WTC11 (cell line): Measurements from ENCODE around the gene OR6C75. TPM values are rescaled to one million over a fixed set of nuclear protein-coding genes. Genes with fewer than 3 reads are reported as not detected.

ENCODE experiments used
- ATAC-seq: fragments of 200-7000 bp; cut with Tn5 transposase; 2 replicates; pipeline ENCODE4 v1.10.0; 2021; ENCODE audit warnings: mild to moderate bottlenecking, moderate library complexity
- CTCF ChIA-PET: fragments of 300-600 bp; sonication (Branson Sonifier 250); formaldehyde crosslinking; loops from one replicate; lab custom pipeline; 2021; ENCODE audit warnings: antibody characterized with exemption; lab: Charles Lee
- POLR2A ChIA-PET: fragments of 350-600 bp; sonication (Branson Sonifier 250); formaldehyde crosslinking; loops from one replicate; lab custom pipeline; 2021; ENCODE audit warnings: antibody characterized with exemption; lab: Charles Lee
- DNase-seq: peaks from one replicate; pipeline ENCODE4 v3.0.0; 2021; ENCODE audit warnings: low spot score
- H3K27ac Mint-ChIP-seq: 2 replicates; pipeline ENCODE4 v1.8.0; 2021; ENCODE audit warnings: mixed read lengths
- H3K27me3 Mint-ChIP-seq: 2 replicates; pipeline ENCODE4 v1.8.0; 2021; ENCODE audit warnings: low read depth, mild to moderate bottlenecking, moderate library complexity, mixed read lengths
- H3K36me3 Mint-ChIP-seq: 2 replicates; pipeline ENCODE4 v1.8.0; 2021; ENCODE audit warnings: mixed read lengths
- H3K4me1 Mint-ChIP-seq: 2 replicates; pipeline ENCODE4 v1.8.0; 2022; ENCODE audit warnings: mixed read lengths
- H3K4me3 Mint-ChIP-seq: 2 replicates; pipeline ENCODE4 v1.8.0; 2021; ENCODE audit warnings: mild to moderate bottlenecking, moderate library complexity, mixed read lengths
- H3K9me3 Mint-ChIP-seq: 2 replicates; pipeline ENCODE4 v1.8.0; 2021; ENCODE audit warnings: mixed read lengths
- ELF4 ChIP-seq: sonication (generic); formaldehyde crosslinking; IDR thresholded peaks from 2 replicates; pipeline ENCODE4 v1.8.1; 2022; ENCODE audit warnings: low read depth, mild to moderate bottlenecking, moderate library complexity, missing genetic modification reagents
- EMX1 ChIP-seq: fragments of 250-450 bp; sonication (Bioruptor Pico); IDR thresholded peaks from 2 replicates; pipeline ENCODE4 v1.8.0; 2021; ENCODE audit warnings: mild to moderate bottlenecking
- FOXP1 ChIP-seq: sonication (generic); formaldehyde crosslinking; IDR thresholded peaks from 2 replicates; pipeline ENCODE4 v1.8.0; 2022; ENCODE audit warnings: missing genetic modification reagents, mild to moderate bottlenecking, moderate library complexity, borderline replicate concordance
- NFYB ChIP-seq: sonication (generic); formaldehyde crosslinking; conservative IDR thresholded peaks from 2 replicates; pipeline ENCODE4 v1.8.0; 2022; ENCODE audit warnings: low read depth, missing genetic modification reagents
- NR2C2 ChIP-seq: sonication (generic); formaldehyde crosslinking; IDR thresholded peaks from 2 replicates; pipeline ENCODE4 v1.8.0; 2022; ENCODE audit warnings: mild to moderate bottlenecking, missing genetic modification reagents
- PRDM15 ChIP-seq: sonication (generic); formaldehyde crosslinking; IDR thresholded peaks from 2 replicates; pipeline ENCODE4 v1.8.0; 2022; ENCODE audit warnings: missing genetic modification reagents
- RELA ChIP-seq: sonication (generic); formaldehyde crosslinking; IDR thresholded peaks from 2 replicates; pipeline ENCODE4 v1.8.1; 2022; ENCODE audit warnings: missing genetic modification reagents, mild to moderate bottlenecking, borderline replicate concordance
- USF2 ChIP-seq: sonication (generic); formaldehyde crosslinking; IDR thresholded peaks from 2 replicates; pipeline ENCODE4 v1.8.1; 2023; ENCODE audit warnings: mild to moderate bottlenecking, missing genetic modification reagents, moderate library complexity
- ZNF281 ChIP-seq: sonication (generic); formaldehyde crosslinking; IDR thresholded peaks from 2 replicates; pipeline ENCODE4 v1.8.0; 2023; ENCODE audit warnings: mild to moderate bottlenecking, missing genetic modification reagents
- ZNF396 ChIP-seq: fragments of 250-450 bp; sonication (Bioruptor Pico); IDR thresholded peaks from 2 replicates; pipeline ENCODE4 v1.8.0; 2021; ENCODE audit warnings: mild to moderate bottlenecking, moderate library complexity, borderline replicate concordance
- ZNF416 ChIP-seq: fragments of 250-450 bp; sonication (Bioruptor Pico); IDR thresholded peaks from 2 replicates; pipeline ENCODE4 v1.9.0; 2021; ENCODE audit warnings: mild to moderate bottlenecking, inconsistent platforms
- ZNF671 ChIP-seq: fragments of 250-450 bp; sonication (Bioruptor Pico); IDR thresholded peaks from 2 replicates; pipeline ENCODE4 v1.8.0; 2021; ENCODE audit warnings: mild to moderate bottlenecking
- total RNA-seq: library from RNA; stranded (reverse); gene quantifications from 3 replicates; pipeline ENCODE4 v1.2.3, GENCODE V29; 2021
- TF ChIP-seq, protein P1 (sequence below): sonication (generic); formaldehyde crosslinking; IDR thresholded peaks from 2 replicates; pipeline ENCODE4 v1.8.1; 2023; ENCODE audit warnings: mild to moderate bottlenecking, missing genetic modification reagents, moderate library complexity
- TF ChIP-seq, protein P2 (sequence below): sonication (generic); formaldehyde crosslinking; IDR thresholded peaks from 2 replicates; pipeline ENCODE4 v1.8.0; 2022; ENCODE audit warnings: mild to moderate bottlenecking, missing genetic modification reagents
- TF ChIP-seq, protein P3 (sequence below): sonication (generic); formaldehyde crosslinking; IDR thresholded peaks from 2 replicates; pipeline ENCODE4 v1.8.0; 2023; ENCODE audit warnings: missing genetic modification reagents, mild to moderate bottlenecking, borderline replicate concordance

OR6C75 gene
- total RNA-seq, 1 experiment from 2014 or later, result not detected

DNA sequence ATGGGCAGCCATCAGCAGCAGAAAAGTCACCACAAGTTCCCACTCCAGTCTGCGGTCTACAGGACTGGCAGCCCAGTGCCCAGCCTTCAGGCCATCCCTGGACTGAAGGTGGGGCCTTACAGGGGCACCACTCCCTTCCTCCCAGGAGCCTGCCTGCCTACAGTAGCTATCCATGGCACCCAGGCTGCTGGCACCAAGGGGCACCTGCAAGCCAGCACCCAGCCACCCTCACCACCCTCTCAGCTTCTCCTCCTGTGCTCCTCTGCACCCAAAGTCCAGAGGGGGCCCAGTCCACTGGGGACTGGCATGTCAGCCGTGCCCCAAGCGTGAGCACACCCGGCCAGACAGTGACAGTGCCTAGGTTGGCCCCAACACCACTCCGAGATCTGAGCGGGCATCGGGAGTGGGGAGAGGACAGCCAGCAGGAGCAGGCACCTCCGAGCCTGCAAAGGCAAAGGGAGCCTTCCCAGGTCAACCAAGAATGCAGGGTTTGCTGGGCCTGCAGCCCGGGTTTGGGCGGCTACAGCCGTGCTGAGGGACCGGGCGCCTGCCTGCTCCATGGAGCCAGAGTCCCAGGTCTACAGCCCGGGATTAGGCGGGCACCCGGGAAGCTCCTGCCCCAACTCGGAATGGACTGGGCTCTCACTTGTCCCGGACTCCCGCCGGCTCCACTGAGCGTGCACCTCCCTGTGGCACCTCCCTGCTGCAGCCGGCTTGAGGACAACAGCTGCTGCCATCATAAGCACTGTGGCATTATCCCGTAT, 29.4 kb downstream of the OR6C75 start:
- Mint-ChIP-seq H3K4me3 (no peak overlapping the region), H3K36me3 (no peaks in the 10 kb centered on the region), H3K9me3 (0 out of 2 replicates have a peak, but pooled peaks cover 3% of the 10 kb centered on the region), H3K4me1 (no peaks in the 10 kb centered on the region), H3K27me3 (no peaks in the 10 kb centered on the region), H3K27ac (no peak overlapping the region)
- DNase-seq, result no peak
- POLR2A ChIA-PET, result no interaction called here
- TF ChIP-seq NFYB (CRISPR knock-in tag) (no peak), RELA (CRISPR knock-in tag) (no peak), EMX1 (CRISPR knock-in tag) (no peak), ZNF671 (no peak), ZNF416 (CRISPR knock-in tag) (no peak)
- TF ChIP-seq, protein P1, sequence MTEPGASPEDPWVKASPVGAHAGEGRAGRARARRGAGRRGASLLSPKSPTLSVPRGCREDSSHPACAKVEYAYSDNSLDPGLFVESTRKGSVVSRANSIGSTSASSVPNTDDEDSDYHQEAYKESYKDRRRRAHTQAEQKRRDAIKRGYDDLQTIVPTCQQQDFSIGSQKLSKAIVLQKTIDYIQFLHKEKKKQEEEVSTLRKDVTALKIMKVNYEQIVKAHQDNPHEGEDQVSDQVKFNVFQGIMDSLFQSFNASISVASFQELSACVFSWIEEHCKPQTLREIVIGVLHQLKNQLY, result no peak
- CTCF ChIA-PET, result no interaction called here
- ATAC-seq, result peak; percentile 20; the same call in 1 of the 2 replicates

DNA sequence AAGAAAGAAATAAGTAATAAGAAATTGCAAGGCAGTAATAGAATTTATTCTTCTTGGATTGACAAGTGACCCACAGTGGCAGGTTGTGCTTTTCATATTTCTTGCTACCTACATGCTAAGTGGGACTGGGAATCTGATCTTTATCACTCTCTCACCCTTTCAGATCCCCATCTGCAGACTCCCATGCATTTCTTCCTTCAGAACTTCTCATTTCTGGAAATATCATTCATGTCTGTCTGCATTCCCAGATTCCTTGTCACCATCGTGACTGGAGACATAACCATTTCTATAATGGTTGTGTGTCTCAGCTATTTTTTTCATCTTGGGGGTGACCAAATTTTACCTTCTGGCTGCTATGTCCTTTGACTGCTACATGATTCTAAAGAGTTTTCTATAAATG, 33.6 kb downstream of the OR6C75 start:
- Mint-ChIP-seq H3K36me3 (no peaks in the 10 kb centered on the region), H3K27ac (no peak overlapping the region), H3K9me3 (peaks cover 5% of the 10 kb centered on the region; the same call in 1 of the 2 replicates), H3K4me1 (no peaks in the 10 kb centered on the region), H3K27me3 (no peaks in the 10 kb centered on the region), H3K4me3 (no peak overlapping the region)
- DNase-seq (no peak), ATAC-seq (no peak)
- no peak for TF ChIP-seq ELF4 (CRISPR knock-in tag)
- no peak for TF ChIP-seq ZNF396
- TF ChIP-seq FOXP1 (CRISPR knock-in tag), result no peak
- TF ChIP-seq NR2C2 (CRISPR knock-in tag), result no peak
- TF ChIP-seq, protein P2, sequence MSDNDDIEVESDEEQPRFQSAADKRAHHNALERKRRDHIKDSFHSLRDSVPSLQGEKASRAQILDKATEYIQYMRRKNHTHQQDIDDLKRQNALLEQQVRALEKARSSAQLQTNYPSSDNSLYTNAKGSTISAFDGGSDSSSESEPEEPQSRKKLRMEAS, result no peak
- no peak for TF ChIP-seq ZNF281 (CRISPR knock-in tag)
- no peak for TF ChIP-seq USF2
- ChIA-PET CTCF (no interaction called here), POLR2A (no interaction called here)

GRCh38 chr12:55400229-55400628, 37.5 kb downstream of the OR6C75 start, which contains the start of gene OR6C65:
OR6C65 (plus strand) TSS chr12:55400529; CDS start chr12:55400529, 0 bp downstream.
- Mint-ChIP-seq H3K27me3 (no peaks in the 10 kb centered on the region), H3K27ac (no peak within 1 kb of the TSS), H3K9me3 (peaks cover 3% of the 10 kb centered on the region; the same call in 1 of the 2 replicates)
- no peak for DNase-seq
- TF ChIP-seq, protein P3, sequence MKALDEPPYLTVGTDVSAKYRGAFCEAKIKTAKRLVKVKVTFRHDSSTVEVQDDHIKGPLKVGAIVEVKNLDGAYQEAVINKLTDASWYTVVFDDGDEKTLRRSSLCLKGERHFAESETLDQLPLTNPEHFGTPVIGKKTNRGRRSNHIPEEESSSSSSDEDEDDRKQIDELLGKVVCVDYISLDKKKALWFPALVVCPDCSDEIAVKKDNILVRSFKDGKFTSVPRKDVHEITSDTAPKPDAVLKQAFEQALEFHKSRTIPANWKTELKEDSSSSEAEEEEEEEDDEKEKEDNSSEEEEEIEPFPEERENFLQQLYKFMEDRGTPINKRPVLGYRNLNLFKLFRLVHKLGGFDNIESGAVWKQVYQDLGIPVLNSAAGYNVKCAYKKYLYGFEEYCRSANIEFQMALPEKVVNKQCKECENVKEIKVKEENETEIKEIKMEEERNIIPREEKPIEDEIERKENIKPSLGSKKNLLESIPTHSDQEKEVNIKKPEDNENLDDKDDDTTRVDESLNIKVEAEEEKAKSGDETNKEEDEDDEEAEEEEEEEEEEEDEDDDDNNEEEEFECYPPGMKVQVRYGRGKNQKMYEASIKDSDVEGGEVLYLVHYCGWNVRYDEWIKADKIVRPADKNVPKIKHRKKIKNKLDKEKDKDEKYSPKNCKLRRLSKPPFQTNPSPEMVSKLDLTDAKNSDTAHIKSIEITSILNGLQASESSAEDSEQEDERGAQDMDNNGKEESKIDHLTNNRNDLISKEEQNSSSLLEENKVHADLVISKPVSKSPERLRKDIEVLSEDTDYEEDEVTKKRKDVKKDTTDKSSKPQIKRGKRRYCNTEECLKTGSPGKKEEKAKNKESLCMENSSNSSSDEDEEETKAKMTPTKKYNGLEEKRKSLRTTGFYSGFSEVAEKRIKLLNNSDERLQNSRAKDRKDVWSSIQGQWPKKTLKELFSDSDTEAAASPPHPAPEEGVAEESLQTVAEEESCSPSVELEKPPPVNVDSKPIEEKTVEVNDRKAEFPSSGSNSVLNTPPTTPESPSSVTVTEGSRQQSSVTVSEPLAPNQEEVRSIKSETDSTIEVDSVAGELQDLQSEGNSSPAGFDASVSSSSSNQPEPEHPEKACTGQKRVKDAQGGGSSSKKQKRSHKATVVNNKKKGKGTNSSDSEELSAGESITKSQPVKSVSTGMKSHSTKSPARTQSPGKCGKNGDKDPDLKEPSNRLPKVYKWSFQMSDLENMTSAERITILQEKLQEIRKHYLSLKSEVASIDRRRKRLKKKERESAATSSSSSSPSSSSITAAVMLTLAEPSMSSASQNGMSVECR (CRISPR knock-in tag), result no peak
- TF ChIP-seq PRDM15 (CRISPR knock-in tag), result no peak
- TF ChIP-seq, all 79 proteins: peak for 0
- no peaks in the 10 kb centered on the region for H3K36me3 Mint-ChIP-seq
- no peak within 1 kb of the TSS for H3K4me3 Mint-ChIP-seq
- POLR2A ChIA-PET, result no interaction called here
- H3K4me1 Mint-ChIP-seq, result no peaks in the 10 kb centered on the region
- ATAC-seq, result no peak
- CTCF ChIA-PET, result interaction anchor here (0.6 kb wide), 1 partner anchor 44 kb away, joined by 3 read pairs; the partner anchor contains the start of gene OR6C2
